Measurements from ENCODE around the gene TCEA3. TPM values are rescaled to one million over a fixed set of nuclear protein-coding genes. Genes with fewer than 3 reads are reported as not detected.
A peak's percentile ranks its signal among the peaks of the same experiment; 100 is the strongest.

The TCEA3 gene
- total RNA-seq, 1 donor from 2014 or later = 6.6 TPM

DNA sequence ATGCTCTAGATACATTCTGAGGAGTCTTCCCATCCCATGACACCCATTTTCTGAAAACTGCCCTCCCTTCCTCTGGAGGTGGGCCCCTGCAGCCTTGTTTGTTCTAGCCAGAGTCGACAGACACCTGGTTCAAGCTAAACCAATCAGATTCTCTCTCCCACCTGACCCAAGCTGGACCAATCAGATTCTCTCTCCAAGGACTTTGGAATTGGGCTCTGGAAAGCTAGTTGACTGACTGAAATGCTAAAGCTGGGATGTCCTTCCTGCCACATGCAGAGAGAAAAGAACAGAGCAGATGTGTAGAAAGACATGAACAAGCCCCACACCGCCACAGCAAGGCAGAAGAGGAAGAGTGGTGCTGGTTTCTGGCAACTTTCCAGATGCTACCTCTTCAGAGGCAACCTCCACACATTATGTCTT, 34.8 kb upstream of the TCEA3 start:
- Histone ChIP-seq H3K4me3 (ENCODE audit: low read depth, low read length) (no peak overlapping the region), H3K36me3 (ENCODE audit: control insufficient read depth, insufficient read depth, low read length) (no peaks in the 10 kb centered on the region), H3K27me3 (ENCODE audit: control insufficient read depth, insufficient read depth, low read length) (peaks cover 2% of the 10 kb centered on the region)
- TF ChIP-seq, protein P1, sequence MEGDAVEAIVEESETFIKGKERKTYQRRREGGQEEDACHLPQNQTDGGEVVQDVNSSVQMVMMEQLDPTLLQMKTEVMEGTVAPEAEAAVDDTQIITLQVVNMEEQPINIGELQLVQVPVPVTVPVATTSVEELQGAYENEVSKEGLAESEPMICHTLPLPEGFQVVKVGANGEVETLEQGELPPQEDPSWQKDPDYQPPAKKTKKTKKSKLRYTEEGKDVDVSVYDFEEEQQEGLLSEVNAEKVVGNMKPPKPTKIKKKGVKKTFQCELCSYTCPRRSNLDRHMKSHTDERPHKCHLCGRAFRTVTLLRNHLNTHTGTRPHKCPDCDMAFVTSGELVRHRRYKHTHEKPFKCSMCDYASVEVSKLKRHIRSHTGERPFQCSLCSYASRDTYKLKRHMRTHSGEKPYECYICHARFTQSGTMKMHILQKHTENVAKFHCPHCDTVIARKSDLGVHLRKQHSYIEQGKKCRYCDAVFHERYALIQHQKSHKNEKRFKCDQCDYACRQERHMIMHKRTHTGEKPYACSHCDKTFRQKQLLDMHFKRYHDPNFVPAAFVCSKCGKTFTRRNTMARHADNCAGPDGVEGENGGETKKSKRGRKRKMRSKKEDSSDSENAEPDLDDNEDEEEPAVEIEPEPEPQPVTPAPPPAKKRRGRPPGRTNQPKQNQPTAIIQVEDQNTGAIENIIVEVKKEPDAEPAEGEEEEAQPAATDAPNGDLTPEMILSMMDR (IDR thresholded peaks at IDR 0.05; ENCODE audit: insufficient read depth, low read length, severe bottlenecking) = no peak
- DNase-seq (ENCODE audit: low read depth) = no peak
- no peak for FAIRE-seq

DNA sequence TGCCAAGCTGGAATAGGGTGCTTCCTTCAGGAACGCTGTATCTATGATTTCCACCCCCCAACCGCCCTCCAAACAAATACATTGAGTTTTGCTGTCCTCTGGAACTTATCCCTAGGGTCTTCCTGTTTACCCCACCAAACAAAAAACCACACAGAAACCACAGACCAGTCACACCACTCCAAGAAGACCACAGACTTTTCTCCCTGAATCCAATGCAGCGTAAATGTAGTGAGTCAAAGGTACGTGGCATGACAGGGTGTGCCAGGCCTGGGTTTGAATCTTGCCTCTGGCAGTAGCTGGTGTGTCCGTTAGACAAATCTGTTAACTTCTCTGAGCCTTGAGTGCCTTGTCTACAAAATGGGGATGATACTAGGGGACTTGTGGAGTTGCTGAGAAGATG, 31.7 kb upstream of the TCEA3 start:
- H3K36me3 ChIP-seq (ENCODE audit: control insufficient read depth, insufficient read depth, low read length) = no peaks in the 10 kb centered on the region
- H3K27me3 ChIP-seq (ENCODE audit: control insufficient read depth, insufficient read depth, low read length) = peaks cover 2% of the 10 kb centered on the region
- FAIRE-seq (no peak), DNase-seq (ENCODE audit: low read depth) (peak; percentile 83)
- TF ChIP-seq, protein P1 (IDR thresholded peaks at IDR 0.05; ENCODE audit: insufficient read depth, low read length, severe bottlenecking) = no peak
- no peak overlapping the region for H3K4me3 ChIP-seq (ENCODE audit: low read depth, low read length)

DNA sequence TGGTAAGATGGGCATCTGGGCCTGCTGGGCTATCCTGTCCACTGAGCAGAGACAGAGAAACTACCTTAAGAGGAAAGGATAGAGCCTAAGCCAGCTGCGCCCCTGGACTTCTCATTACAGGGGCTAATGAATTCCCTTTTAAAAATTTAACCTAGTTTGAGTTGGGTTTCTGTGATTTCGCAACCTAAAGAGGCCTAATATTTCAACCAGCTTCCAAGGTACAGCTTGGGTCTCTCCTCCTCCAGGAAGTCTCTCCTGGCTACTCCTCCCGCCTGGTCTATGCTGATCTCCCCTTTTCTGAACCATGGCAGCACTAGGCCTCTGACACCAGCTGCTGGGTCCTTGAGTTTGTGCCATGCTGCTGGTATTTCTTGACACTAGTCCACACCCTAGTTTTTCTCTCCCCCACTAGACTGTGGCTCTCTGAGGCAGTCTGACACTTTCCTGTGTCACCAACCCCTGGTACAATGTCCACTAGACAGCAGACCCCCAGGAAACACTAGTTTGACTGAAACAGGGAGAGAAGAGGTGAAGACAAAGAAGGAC, 29.0 kb upstream of the TCEA3 start:
- DNase-seq (ENCODE audit: low read depth) (no peak), FAIRE-seq (no peak)
- Histone ChIP-seq H3K4me3 (ENCODE audit: low read depth, low read length) (no peak overlapping the region), H3K36me3 (ENCODE audit: control insufficient read depth, insufficient read depth, low read length) (no peaks in the 10 kb centered on the region), H3K27me3 (ENCODE audit: control insufficient read depth, insufficient read depth, low read length) (peaks cover 2% of the 10 kb centered on the region)
- TF ChIP-seq, protein P1 (IDR thresholded peaks at IDR 0.05; ENCODE audit: insufficient read depth, low read length, severe bottlenecking) = no peak

DNA sequence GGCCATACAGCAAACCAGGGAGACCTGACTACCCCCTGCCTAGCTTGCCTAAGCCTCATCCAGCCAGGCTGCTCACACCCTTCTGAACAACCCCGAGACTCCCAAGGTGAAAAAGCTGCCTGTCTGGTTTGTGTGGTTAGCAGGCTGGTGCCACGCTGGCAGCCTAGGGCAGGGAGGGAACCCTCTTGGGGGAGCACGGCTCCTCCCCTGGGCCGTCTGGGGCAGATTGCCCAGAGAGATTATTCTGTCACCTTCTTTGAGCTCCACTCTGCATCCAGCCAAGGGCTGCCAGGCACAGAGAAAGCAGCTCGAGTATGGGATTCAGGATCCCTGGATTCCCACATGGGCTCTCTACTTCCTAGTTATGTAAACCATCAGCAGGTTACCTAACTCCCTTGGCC, 27.5 kb upstream of the TCEA3 start:
- Histone ChIP-seq H3K4me3 (ENCODE audit: low read depth, low read length) (no peak overlapping the region), H3K36me3 (ENCODE audit: control insufficient read depth, insufficient read depth, low read length) (no peaks in the 10 kb centered on the region), H3K27me3 (ENCODE audit: control insufficient read depth, insufficient read depth, low read length) (peaks cover 2% of the 10 kb centered on the region)
- peak; percentile 97 for FAIRE-seq
- TF ChIP-seq, protein P1 (IDR thresholded peaks at IDR 0.05; ENCODE audit: insufficient read depth, low read length, severe bottlenecking) = no peak
- DNase-seq (ENCODE audit: low read depth) = peak; percentile 87

DNA sequence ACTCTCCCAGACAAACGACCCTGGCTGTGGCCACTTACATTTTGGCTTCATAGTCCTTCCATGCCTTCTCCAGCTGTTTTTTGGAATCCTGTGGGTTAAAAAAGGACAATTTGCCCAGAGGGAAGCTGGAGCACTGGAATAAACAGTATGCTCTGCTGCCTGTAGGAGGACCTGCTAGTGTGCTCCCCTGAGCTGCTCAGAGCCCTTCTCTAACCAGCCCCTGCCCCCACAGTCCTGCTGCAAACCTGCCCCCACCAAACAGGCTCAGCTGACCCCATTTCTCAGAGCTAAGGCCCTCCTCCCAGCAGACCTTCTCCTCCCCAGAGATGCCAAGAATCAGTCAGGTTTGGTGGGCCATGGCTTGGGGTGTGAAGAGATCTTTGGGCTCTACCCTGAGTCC, 26.9 kb upstream of the TCEA3 start:
- DNase-seq (ENCODE audit: low read depth) (no peak), FAIRE-seq (no peak)
- H3K36me3 ChIP-seq (ENCODE audit: control insufficient read depth, insufficient read depth, low read length) = no peaks in the 10 kb centered on the region
- TF ChIP-seq, protein P1 (IDR thresholded peaks at IDR 0.05; ENCODE audit: insufficient read depth, low read length, severe bottlenecking) = no peak
- peaks cover 2% of the 10 kb centered on the region for H3K27me3 ChIP-seq (ENCODE audit: control insufficient read depth, insufficient read depth, low read length)
- no peak overlapping the region for H3K4me3 ChIP-seq (ENCODE audit: low read depth, low read length)

DNA sequence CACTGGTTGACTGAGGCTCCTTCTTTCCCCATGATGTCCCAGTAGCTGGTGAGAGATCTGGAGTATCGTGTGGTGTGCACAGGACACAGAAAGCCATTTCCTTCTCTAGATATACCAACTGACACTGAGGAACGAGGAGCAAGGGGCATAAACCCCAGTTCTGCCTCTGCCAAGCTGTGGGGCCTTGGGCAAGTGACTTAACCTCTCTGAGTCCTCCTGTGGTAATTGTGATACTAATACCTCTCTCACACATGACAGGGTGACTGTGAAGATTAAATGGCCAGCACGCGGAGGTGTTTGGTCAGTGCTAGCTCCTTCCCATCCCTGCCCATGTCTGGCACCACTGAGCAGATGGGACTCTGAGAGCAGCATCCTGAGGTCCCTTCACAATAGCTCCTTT, 26.3 kb upstream of the TCEA3 start:
- FAIRE-seq (no peak), DNase-seq (ENCODE audit: low read depth) (no peak)
- no peaks in the 10 kb centered on the region for H3K36me3 ChIP-seq (ENCODE audit: control insufficient read depth, insufficient read depth, low read length)
- H3K4me3 ChIP-seq (ENCODE audit: low read depth, low read length) = no peak overlapping the region
- peaks cover 2% of the 10 kb centered on the region for H3K27me3 ChIP-seq (ENCODE audit: control insufficient read depth, insufficient read depth, low read length)
- TF ChIP-seq, protein P1 (IDR thresholded peaks at IDR 0.05; ENCODE audit: insufficient read depth, low read length, severe bottlenecking) = no peak
